ENCODE data around the gene G0S2.
A peak's percentile ranks its signal among the peaks of the same experiment; 100 is the strongest.

G0S2 gene

DNA sequence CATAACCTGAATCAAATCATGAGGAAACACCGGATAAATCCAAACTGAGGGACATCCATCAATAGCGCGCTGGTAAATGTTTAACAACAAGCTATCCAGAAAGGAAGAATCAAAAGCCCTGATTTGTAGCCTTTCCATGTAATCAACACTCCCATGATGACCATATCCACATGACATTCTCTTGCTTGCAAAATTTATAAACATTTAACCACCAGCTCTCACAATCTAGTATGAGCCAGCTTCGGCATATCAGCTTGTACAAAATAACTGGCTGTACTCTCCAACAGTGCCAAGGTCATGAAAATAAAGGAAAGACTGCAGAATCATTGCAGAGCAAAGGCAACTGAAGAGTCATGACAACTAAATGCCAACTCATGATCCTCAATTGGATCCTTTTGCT lies 45.1 kb downstream of the G0S2 start:
- no peak for DNase-seq (ENCODE audit: low read depth in 2 of 2)

- DNase-seq (ENCODE audit: low read depth in 2 of 2) = no peak
Observed at GRCh38 chr1:209720826-209721225, 45.6 kb downstream of the G0S2 start.

- DNase-seq (ENCODE audit: low read depth in 2 of 2) = no peak
Observed at GRCh38 chr1:209721323-209721722, 46.1 kb downstream of the G0S2 start.

DNA sequence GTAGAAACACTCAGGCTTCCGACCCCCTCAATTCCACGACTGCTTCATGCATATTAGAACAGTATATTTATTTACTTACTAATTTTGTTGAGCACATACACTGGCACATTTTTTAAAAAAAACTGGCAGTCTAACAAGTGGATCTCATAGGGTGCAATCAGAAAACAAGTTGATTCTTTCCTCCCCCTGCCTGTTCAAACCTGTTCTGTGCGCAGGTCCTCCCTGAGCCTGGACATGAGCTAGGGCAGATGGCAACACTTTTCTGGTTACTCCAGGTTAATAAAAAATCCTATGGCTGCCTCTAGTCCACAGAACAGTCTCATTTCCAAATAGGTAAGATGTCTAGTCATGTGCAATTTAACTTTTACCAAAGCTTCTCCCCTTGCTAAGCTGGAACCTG lies 48.1 kb downstream of the G0S2 start:
- DNase-seq (ENCODE audit: low read depth in 2 of 2) = no peak

- DNase-seq (ENCODE audit: low read depth in 2 of 2) = peak; percentile 46 to 48
Observed at GRCh38 chr1:209723756-209724693, 48.8 kb downstream of the G0S2 start.

All from stimulated activated CD4-positive, alpha-beta T cell treated with anti-CD3 and anti-CD28 coated beads, Interleukin-15, amount 100 ng/mL, for 48 hours (primary cell).